ENCODE results near the gene HNRNPA2B1.

Gene HNRNPA2B1

GRCh38 chr7:26200444-26201246 is at the start of gene HNRNPA2B1:
Gene HNRNPA2B1, minus strand, starts transcription at chr7:26200746. Its CDS starts 169 bp downstream, at chr7:26200577.
- DNase-seq (ENCODE audit: low spot score) = peak; percentile 98

- no peak for DNase-seq (ENCODE audit: low spot score)
Measured at GRCh38 chr7:26250239-26250638, 49.7 kb upstream of the HNRNPA2B1 start.

- DNase-seq (ENCODE audit: low spot score) = no peak
Measured at GRCh38 chr7:26245150-26245549, 44.6 kb upstream of the HNRNPA2B1 start.

GRCh38 chr7:26238032-26238431 is 37.5 kb upstream of the HNRNPA2B1 start:
- DNase-seq (ENCODE audit: low spot score) = no peak

- DNase-seq (ENCODE audit: low spot score) = no peak
Measured at GRCh38 chr7:26237035-26237807, 36.7 kb upstream of the HNRNPA2B1 start.

GRCh38 chr7:26233902-26234511 is 33.5 kb upstream of the HNRNPA2B1 start:
- DNase-seq (ENCODE audit: low spot score) = no peak

GRCh38 chr7:26227987-26228386 is 27.4 kb upstream of the HNRNPA2B1 start:
- no peak for DNase-seq (ENCODE audit: low spot score)

GRCh38 chr7:26224359-26224758 is 23.8 kb upstream of the HNRNPA2B1 start:
- DNase-seq (ENCODE audit: low spot score) = no peak

- DNase-seq (ENCODE audit: low spot score) = no peak
Measured at GRCh38 chr7:26216049-26216448, 15.5 kb upstream of the HNRNPA2B1 start.

- no peak for DNase-seq (ENCODE audit: low spot score)
Measured at GRCh38 chr7:26213807-26214515, 13.4 kb upstream of the HNRNPA2B1 start.

- DNase-seq (ENCODE audit: low spot score) = no peak
Measured at GRCh38 chr7:26212921-26213718, 12.6 kb upstream of the HNRNPA2B1 start.

- no peak for DNase-seq (ENCODE audit: low spot score)
Measured at GRCh38 chr7:26208040-26208439, 7.5 kb upstream of the HNRNPA2B1 start.

GRCh38 chr7:26203016-26203415 is 2.5 kb upstream of the HNRNPA2B1 start:
- DNase-seq (ENCODE audit: low spot score) = no peak

GRCh38 chr7:26202019-26202990 is 1.8 kb upstream of the HNRNPA2B1 start:
- DNase-seq (ENCODE audit: low spot score) = peak; percentile 52

- DNase-seq (ENCODE audit: low spot score) = peak; percentile 82
Measured at GRCh38 chr7:26201247-26202018, 887 bp upstream of the HNRNPA2B1 start, which contains the start of gene CBX3. Gene CBX3, plus strand, starts transcription at chr7:26201745. Its CDS starts 1,254 bp downstream, at chr7:26202999.

GRCh38 chr7:26200038-26200443 is 505 bp downstream of the HNRNPA2B1 start:
- DNase-seq (ENCODE audit: low spot score) = peak; percentile 75

- DNase-seq (ENCODE audit: low spot score) = peak; percentile 83
Measured at GRCh38 chr7:26199301-26200037, 1.1 kb downstream of the HNRNPA2B1 start.

- no peak for DNase-seq (ENCODE audit: low spot score)
Measured at GRCh38 chr7:26198781-26199169, 1.8 kb downstream of the HNRNPA2B1 start.

All from putamen (tissue), 1 donor.